Measurements from ENCODE around the gene LRRN2.

LRRN2 gene

DNA sequence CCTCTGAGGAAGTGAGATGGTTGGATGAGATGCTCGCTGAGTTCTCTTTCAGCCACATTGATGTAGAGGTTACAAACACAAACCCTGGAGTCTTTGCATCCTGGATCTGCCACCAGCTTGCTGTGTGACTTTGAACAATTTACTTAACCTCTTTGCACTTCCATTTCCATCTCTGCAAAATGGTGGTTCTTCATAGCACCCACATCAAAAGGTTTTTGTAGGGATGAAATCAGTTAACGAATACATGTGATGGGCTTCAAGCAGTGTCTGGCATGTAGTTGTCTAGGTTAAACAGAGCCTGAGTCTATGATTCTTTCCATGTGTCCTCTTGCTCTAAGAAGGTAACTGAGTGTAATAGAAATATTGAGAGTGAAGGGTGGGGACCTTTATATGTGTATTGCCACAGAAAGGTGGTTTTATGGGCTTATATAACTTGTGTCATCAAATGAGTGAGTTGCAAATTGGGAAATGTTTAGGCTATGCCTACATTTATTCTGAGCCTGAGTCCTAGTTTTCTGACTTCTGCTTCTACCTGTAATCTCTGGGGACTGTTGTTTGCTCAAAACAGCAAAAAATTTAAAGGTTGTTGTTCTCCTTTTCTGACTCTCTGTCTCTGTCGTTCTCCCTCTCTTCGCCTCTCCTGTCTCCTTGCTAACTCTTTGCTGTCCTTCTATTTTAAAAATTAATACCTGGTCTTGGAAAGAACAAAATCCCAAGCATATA is 27.3 kb upstream of the LRRN2 start:
- TF ChIP-seq, protein P1, sequence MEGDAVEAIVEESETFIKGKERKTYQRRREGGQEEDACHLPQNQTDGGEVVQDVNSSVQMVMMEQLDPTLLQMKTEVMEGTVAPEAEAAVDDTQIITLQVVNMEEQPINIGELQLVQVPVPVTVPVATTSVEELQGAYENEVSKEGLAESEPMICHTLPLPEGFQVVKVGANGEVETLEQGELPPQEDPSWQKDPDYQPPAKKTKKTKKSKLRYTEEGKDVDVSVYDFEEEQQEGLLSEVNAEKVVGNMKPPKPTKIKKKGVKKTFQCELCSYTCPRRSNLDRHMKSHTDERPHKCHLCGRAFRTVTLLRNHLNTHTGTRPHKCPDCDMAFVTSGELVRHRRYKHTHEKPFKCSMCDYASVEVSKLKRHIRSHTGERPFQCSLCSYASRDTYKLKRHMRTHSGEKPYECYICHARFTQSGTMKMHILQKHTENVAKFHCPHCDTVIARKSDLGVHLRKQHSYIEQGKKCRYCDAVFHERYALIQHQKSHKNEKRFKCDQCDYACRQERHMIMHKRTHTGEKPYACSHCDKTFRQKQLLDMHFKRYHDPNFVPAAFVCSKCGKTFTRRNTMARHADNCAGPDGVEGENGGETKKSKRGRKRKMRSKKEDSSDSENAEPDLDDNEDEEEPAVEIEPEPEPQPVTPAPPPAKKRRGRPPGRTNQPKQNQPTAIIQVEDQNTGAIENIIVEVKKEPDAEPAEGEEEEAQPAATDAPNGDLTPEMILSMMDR (IDR thresholded peaks at IDR 0.05; ENCODE audit: control insufficient read depth, insufficient read depth, low read depth, low read length, missing control alignments): no peak
- no peak for DNase-seq (ENCODE audit: low read depth)
- no peak overlapping the region for H3K4me3 ChIP-seq (ENCODE audit: control insufficient read depth, low read depth, low read length)

DNA sequence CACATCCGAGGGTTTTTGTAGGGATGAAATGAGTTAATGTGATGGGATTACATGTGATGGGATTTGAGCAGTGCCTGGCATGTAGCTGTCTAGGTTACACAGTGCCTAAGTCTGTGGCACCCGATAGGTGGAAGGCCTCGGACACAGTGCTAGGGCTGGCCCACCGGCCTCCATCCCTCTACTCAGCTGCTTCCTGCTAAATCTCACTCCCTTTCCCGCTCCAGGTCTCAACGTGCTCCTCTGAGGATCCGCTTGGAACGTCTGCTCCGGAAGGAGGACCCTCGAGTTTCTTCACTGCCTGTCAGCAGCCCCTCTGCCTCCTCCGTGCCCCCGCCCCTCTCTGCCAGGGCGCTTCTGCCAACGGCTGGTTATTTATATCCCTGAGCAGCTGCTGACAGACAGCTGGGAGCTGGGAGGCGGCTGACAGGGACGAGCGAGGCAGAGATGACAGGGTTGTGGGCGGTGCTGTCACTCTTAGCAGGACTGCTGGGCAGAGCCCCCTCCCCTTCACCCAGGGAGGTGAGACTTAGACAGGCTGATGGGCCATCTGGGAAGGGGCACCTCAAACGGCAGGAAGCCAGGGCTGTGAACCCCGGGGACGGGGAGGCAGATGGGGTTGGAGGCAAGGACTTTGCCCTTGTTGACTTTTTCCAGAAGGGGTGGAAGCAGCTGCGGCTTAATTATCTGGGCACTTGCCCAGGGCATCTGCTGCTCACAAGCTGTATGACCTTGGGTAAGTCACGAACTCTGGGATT is 26.6 kb upstream of the LRRN2 start:
- DNase-seq (ENCODE audit: low read depth): no peak
- no peak overlapping the region for H3K4me3 ChIP-seq (ENCODE audit: control insufficient read depth, low read depth, low read length)

DNA sequence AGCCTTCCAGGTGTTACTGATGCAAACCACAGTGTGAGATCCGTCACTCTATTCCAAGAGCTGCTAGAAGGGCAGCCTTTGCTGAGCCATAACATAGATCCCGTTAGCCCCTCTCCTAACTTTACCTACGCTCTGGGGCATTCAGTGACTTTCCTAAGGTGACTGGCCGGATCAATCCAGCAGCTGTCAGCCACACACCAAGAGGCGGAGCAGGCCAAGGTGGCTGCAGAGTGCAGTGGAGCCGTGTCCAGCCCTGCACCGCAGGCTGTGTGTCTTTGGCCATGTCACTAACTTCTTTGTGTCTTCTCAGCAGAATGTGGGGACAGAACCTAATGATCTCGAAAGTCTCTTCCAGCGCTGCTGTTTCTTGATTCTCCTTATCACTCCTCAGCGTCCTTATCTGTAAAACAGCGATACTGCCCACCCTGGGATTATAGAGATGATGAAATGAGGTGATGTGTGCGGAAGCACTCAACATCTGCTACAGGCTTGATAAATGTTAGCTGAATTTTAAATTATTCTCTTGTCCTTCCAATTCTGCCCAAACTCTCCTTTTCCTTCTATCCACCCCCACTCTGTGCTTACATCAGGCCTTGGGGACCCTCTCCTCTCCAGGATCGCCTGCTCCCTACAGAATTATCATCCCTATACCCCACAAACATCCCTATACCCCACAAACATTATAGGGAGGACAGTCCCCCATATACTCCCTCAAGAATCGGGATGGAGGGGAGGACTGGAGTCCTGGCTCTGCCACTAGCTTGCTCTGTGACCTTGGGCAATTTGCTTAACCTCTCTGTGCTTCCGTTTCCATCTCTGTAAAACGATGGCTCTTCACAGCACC is 25.8 kb upstream of the LRRN2 start:
- H3K4me3 ChIP-seq (ENCODE audit: control insufficient read depth, low read depth, low read length): no peak overlapping the region
- TF ChIP-seq, protein P1 (IDR thresholded peaks at IDR 0.05; ENCODE audit: control insufficient read depth, insufficient read depth, low read depth, low read length, missing control alignments): no peak
- DNase-seq (ENCODE audit: low read depth): no peak

More for the DNA sequence above, 26.6 kb upstream of the LRRN2 start:
- TF ChIP-seq, protein P1 (IDR thresholded peaks at IDR 0.05; ENCODE audit: control insufficient read depth, insufficient read depth, low read depth, low read length, missing control alignments): no peak

DNA sequence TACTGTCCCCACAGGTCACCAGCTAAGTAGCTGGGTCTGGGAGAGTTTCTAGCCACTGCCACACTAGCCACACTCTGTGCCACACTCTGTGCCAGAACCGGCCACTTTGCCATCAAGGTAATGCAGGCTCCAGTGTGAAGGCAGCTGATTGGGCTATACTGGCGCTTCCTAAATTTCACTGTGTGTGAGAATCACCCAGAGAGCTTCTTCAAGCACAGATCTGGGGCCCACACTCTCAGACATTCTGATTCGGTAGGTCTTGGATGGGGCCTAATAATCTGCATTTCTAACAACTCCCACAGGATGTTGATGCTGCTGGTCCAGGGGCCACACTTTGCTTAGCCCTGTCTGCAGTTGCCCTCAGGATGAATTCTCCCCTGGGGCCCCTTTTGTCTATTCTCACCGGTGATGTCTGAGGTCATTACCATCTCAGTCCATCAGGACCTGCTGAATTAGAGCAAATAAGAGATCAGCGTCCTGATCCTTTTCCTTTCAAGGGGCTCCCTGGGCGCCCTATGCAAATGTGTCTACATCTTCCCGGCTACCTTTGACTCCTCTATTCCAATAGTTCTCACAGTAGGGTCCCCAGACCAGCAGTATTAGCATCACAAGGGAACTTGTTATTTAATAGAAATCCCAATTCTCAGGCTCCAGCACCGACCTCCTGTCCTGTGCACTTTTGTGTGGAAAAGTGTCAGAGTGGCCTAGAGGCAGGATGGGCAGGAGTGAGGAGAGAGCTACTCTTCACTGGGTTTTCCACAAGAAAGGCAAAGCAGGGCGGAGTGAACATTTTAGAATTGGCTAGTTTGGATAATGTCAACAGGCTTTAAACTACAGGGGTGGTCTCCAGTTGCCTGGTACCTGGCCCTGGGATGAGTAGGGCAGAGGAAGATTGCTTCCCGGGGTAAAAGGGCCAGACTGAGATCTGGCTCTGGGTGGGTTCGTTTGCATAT is 24.7 kb upstream of the LRRN2 start:
- DNase-seq (ENCODE audit: low read depth): no peak
- no peak overlapping the region for H3K4me3 ChIP-seq (ENCODE audit: control insufficient read depth, low read depth, low read length)
- TF ChIP-seq, protein P1 (IDR thresholded peaks at IDR 0.05; ENCODE audit: control insufficient read depth, insufficient read depth, low read depth, low read length, missing control alignments): no peak

DNA sequence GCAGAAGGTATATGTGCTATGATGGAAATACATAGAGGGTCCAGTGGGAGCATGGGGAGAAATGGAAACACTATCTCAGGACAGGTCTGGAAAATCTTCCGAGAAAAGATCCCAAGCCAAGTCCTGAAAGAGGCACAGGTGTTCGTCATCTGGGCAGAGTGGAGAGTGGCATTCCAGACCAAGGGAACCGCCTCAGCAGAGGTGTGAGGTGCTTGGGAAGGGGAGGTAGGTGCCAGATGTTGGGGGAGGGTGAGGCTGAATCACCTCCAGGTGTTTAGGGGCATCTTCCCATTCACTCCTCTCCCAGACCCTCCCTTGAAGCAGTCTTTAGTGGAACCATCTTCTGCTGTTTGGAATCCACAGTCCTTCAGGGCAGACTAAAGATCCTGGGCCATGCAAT is 23.5 kb upstream of the LRRN2 start:
- DNase-seq (ENCODE audit: low read depth): no peak
- H3K4me3 ChIP-seq (ENCODE audit: control insufficient read depth, low read depth, low read length): no peak overlapping the region
- TF ChIP-seq, protein P1 (IDR thresholded peaks at IDR 0.05; ENCODE audit: control insufficient read depth, insufficient read depth, low read depth, low read length, missing control alignments): no peak
